Mesenchymal stem cell (in vitro differentiated cells and primary cell): ENCODE measurements around the gene CSTF3.

Experiments used
- DNase-seq: peaks from one replicate; pipeline ENCODE4 v3.0.0-alpha.2; 2013
- H2AFZ ChIP-seq: one replicate; pipeline ENCODE4 v1.6.1; 2013; ENCODE audit warnings: low read depth, mild to moderate bottlenecking, control low read depth, inconsistent platforms, low read length, moderate library complexity
- H2AK5ac ChIP-seq: 2 replicates; pipeline ENCODE4 v1.6.1; 2013; ENCODE audit warnings: low read length, moderate library complexity, mild to moderate bottlenecking, inconsistent platforms; ENCODE audit not compliant: severe bottlenecking
- H2BK120ac ChIP-seq: one replicate; pipeline ENCODE4 v1.6.1; 2013; ENCODE audit warnings: low read depth, mild to moderate bottlenecking, inconsistent platforms, low read length, moderate library complexity
- H2BK12ac ChIP-seq, 2 experiments: one replicate each; pipeline ENCODE4 v1.6.1; 2013; ENCODE audit warnings: inconsistent platforms in 2 of 2, low read length in 2 of 2, mild to moderate bottlenecking in 2 of 2, moderate library complexity in 2 of 2, control low read depth in 1 of 2
- H2BK15ac ChIP-seq: one replicate; pipeline ENCODE4 v1.6.1; 2013; ENCODE audit warnings: mild to moderate bottlenecking, low read depth, inconsistent platforms; ENCODE audit not compliant: poor library complexity, severe bottlenecking
- H2BK5ac ChIP-seq: 2 replicates; pipeline ENCODE4 v1.6.1; 2013; ENCODE audit warnings: low read depth, mild to moderate bottlenecking, low read length, control low read depth, inconsistent platforms; ENCODE audit not compliant: poor library complexity, severe bottlenecking
- H3K14ac ChIP-seq, 2 experiments: one replicate each; pipeline ENCODE4 v1.6.1; 2013; ENCODE audit warnings: inconsistent platforms in 2 of 2, low read length in 2 of 2, control low read depth in 1 of 2, mild to moderate bottlenecking in 1 of 2, moderate library complexity in 1 of 2
- H3K18ac ChIP-seq, 2 experiments: one replicate each; pipeline ENCODE4 v1.6.1; 2013; ENCODE audit warnings: inconsistent platforms in 2 of 2, low read length in 2 of 2, control low read depth in 1 of 2, low read depth in 1 of 2, mild to moderate bottlenecking in 1 of 2
- H3K23ac ChIP-seq, 2 experiments: one replicate each; pipeline ENCODE4 v1.6.1; 2013; ENCODE audit warnings: inconsistent platforms in 2 of 2, low read length in 2 of 2, mild to moderate bottlenecking in 2 of 2, moderate library complexity in 2 of 2, control low read depth in 1 of 2
- H3K27ac ChIP-seq: 2 replicates; pipeline ENCODE4 v1.5.1; 2013; ENCODE audit warnings: mild to moderate bottlenecking, moderate library complexity, low read length, control low read depth, inconsistent platforms; ENCODE audit not compliant: poor library complexity, severe bottlenecking
- H3K27me3 ChIP-seq, 2 experiments: 2 replicates each; pipeline versions ENCODE4 v1.6.1 to v1.7.0; 2013; ENCODE audit warnings: low read length in 2 of 2, mild to moderate bottlenecking in 2 of 2, moderate library complexity in 2 of 2, control low read depth in 1 of 2, inconsistent platforms in 1 of 2; ENCODE audit not compliant: control insufficient read depth in 1 of 2, insufficient read depth in 1 of 2
- H3K36me3 ChIP-seq, 2 experiments: 2 replicates each; pipeline versions ENCODE4 v1.6.1 to v1.7.0; 2013; ENCODE audit warnings: low read length in 2 of 2, control low read depth in 1 of 2, inconsistent platforms in 1 of 2, low read depth in 1 of 2, mild to moderate bottlenecking in 1 of 2; ENCODE audit not compliant: insufficient read depth in 2 of 2, control insufficient read depth in 1 of 2
- H3K4ac ChIP-seq, 2 experiments: one replicate each; pipeline ENCODE4 v1.6.1; 2013; ENCODE audit warnings: inconsistent platforms in 2 of 2, low read length in 2 of 2, mild to moderate bottlenecking in 2 of 2, moderate library complexity in 2 of 2, control low read depth in 1 of 2, low read depth in 1 of 2
- H3K4me1 ChIP-seq: 2 replicates; pipeline ENCODE4 v1.6.1; 2013; ENCODE audit warnings: low read depth, low read length, control low read depth; ENCODE audit not compliant: control insufficient read depth, insufficient read depth
- H3K4me2 ChIP-seq: 2 replicates; pipeline ENCODE4 v1.6.1; 2013; ENCODE audit warnings: low read length, mild to moderate bottlenecking, inconsistent platforms; ENCODE audit not compliant: poor library complexity, severe bottlenecking
- H3K4me3 ChIP-seq, 2 experiments: 2 replicates each; pipeline versions ENCODE4 v1.5.1 to v1.7.0; 2013; ENCODE audit warnings: low read length in 2 of 2, mild to moderate bottlenecking in 2 of 2, control low read depth in 1 of 2, low read depth in 1 of 2; ENCODE audit not compliant: insufficient read depth in 1 of 2
- H3K79me1 ChIP-seq: replicated peaks from 2 replicates; pipeline ENCODE4 v1.6.1; 2013; ENCODE audit warnings: mild to moderate bottlenecking, control low read depth, low read length, inconsistent platforms; ENCODE audit not compliant: poor library complexity, severe bottlenecking
- H3K9ac ChIP-seq: 2 replicates; pipeline ENCODE4 v1.7.0; 2013; ENCODE audit warnings: mild to moderate bottlenecking, low read length, moderate library complexity
- H3K9me3 ChIP-seq: 2 replicates; pipeline ENCODE4 v1.7.0; 2013; ENCODE audit warnings: mild to moderate bottlenecking, low read length; ENCODE audit not compliant: control insufficient read depth
- H4K8ac ChIP-seq: one replicate; pipeline ENCODE4 v1.6.1; 2013; ENCODE audit warnings: inconsistent platforms, mild to moderate bottlenecking, low read length, moderate library complexity
- H4K91ac ChIP-seq: one replicate; pipeline ENCODE4 v1.6.1; 2013; ENCODE audit warnings: mild to moderate bottlenecking, low read length, inconsistent platforms
- WGBS: methylation state at CpG from one replicate; pipeline ENCODE4 v1.1.7; 2013; ENCODE audit warnings: mixed read lengths; 5-methylcytosine and 5-hydroxymethylcytosine counted together

CSTF3 gene

GRCh38 chr11:33187998-33188722 lies 26.9 kb upstream of the CSTF3 start:
- Histone ChIP-seq H3K18ac (no peak overlapping the region), H3K9me3 (no peaks in the 10 kb centered on the region), H3K27ac (no peak overlapping the region), H4K8ac (no peak overlapping the region), H3K4me2 (no peak overlapping the region), H3K27me3 (no peaks in the 10 kb centered on the region), H3K14ac (no peak overlapping the region), H3K23ac (no peak overlapping the region), H2AFZ (no peak overlapping the region), H2BK15ac (no peak overlapping the region), H3K4me1 (no peaks in the 10 kb centered on the region), H3K9ac (no peak overlapping the region), H2BK120ac (no peak overlapping the region), H2AK5ac (no peak overlapping the region), H2BK12ac (no peak overlapping the region), H4K91ac (no peak overlapping the region), H2BK5ac (no peak overlapping the region), H3K36me3 (no peaks in the 10 kb centered on the region), H3K79me1 (no peaks in the 10 kb centered on the region), H3K4me3 (no peak overlapping the region), H3K4ac (no peak overlapping the region)
- DNase-seq, result no peak
- WGBS, result 67% methylated on average over 4 of the region's 8 CpGs

DNA sequence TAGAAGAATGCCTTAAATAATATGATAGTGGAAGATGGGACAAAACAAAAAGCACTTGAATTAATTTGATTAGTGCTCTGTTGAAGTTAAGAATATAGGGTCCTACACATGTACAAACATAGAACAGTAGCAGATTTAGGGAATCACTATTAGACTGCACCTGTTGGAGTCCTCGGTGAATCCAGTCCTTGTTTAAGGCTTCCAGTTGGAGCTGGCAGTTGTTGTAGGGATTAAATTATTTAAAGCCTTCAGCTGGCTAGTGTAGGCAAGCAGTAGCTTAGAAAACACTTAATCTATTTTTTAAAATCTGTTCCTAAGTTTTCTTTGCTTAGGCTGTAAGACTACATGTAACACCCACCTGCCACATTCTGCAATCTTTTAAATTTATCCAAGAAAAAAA lies 24.5 kb upstream of the CSTF3 start:
- Histone ChIP-seq H4K91ac (no peak overlapping the region), H3K23ac (no peak overlapping the region), H3K27ac (no peak overlapping the region), H3K18ac (no peak overlapping the region), H2BK5ac (no peak overlapping the region), H3K14ac (no peak overlapping the region), H3K4ac (no peak overlapping the region), H4K8ac (no peak overlapping the region), H3K9ac (no peak overlapping the region), H3K4me2 (no peak overlapping the region), H3K36me3 (no peaks in the 10 kb centered on the region), H3K9me3 (no peaks in the 10 kb centered on the region), H2AK5ac (no peak overlapping the region), H3K27me3 (no peaks in the 10 kb centered on the region), H2BK120ac (no peak overlapping the region), H2AFZ (no peak overlapping the region), H3K4me1 (no peaks in the 10 kb centered on the region), H3K79me1 (no peaks in the 10 kb centered on the region), H2BK12ac (no peak overlapping the region), H3K4me3 (no peak overlapping the region), H2BK15ac (no peak overlapping the region)
- WGBS, result 80% methylated on average over 1 of the region's 1 CpG
- no peak for DNase-seq

- Histone ChIP-seq H2BK5ac (no peak overlapping the region), H3K14ac (no peak overlapping the region)
- 93% methylated on average over 2 of the region's 3 CpGs for WGBS
Measured at GRCh38 chr11:33182246-33182878, 21.1 kb upstream of the CSTF3 start.

DNA sequence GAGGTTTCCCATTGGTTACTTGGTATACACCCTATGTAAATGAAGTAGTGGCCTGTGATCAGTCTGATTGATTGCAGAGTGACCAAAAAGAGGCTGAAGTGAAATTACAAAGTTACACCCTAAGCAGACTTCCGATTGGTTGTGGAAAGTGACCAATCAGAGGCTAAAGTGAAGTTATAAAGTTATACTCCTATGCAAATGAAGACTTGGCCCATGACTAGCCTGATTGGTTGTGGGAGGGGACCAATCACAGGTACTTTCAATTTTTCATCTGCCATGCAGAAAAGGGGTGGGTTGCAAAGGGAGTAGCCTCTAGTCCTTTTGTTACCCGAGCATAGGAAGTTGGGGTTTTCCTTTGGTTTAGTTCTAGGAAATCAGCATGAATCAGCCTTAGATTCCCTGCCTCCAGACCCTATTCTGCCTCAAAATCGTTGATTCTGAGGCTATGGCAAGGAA lies 18.1 kb upstream of the CSTF3 start:
- no peak overlapping the region for H4K8ac ChIP-seq
- no peaks in the 10 kb centered on the region for H3K9me3 ChIP-seq
- H2BK120ac ChIP-seq, result no peak overlapping the region
- no peak overlapping the region for H3K9ac ChIP-seq
- no peak overlapping the region for H3K18ac ChIP-seq
- 81% methylated on average over 2 of the region's 3 CpGs for WGBS
- H2BK15ac ChIP-seq, result no peak overlapping the region
- H3K14ac ChIP-seq, result no peak overlapping the region
- H4K91ac ChIP-seq, result no peak overlapping the region
- no peaks in the 10 kb centered on the region for H3K36me3 ChIP-seq
- no peak overlapping the region for H2BK12ac ChIP-seq
- no peak overlapping the region for H3K4me3 ChIP-seq
- DNase-seq, result peak; percentile 22
- no peaks in the 10 kb centered on the region for H3K79me1 ChIP-seq
- H3K4ac ChIP-seq, result no peak overlapping the region
- H2AFZ ChIP-seq, result no peak overlapping the region
- H3K4me1 ChIP-seq, result no peaks in the 10 kb centered on the region
- no peak overlapping the region for H3K27ac ChIP-seq
- H2BK5ac ChIP-seq, result no peak overlapping the region
- no peaks in the 10 kb centered on the region for H3K27me3 ChIP-seq
- no peak overlapping the region for H3K4me2 ChIP-seq
- no peak overlapping the region for H3K23ac ChIP-seq
- no peak overlapping the region for H2AK5ac ChIP-seq

More at GRCh38 chr11:33182246-33182878, 21.1 kb upstream of the CSTF3 start:
- Histone ChIP-seq H2BK120ac (no peak overlapping the region), H3K4me3 (no peak overlapping the region), H2BK15ac (no peak overlapping the region), H3K23ac (no peak overlapping the region), H3K4ac (no peak overlapping the region), H3K27me3 (no peaks in the 10 kb centered on the region), H3K4me1 (no peaks in the 10 kb centered on the region), H4K8ac (no peak overlapping the region), H2AK5ac (no peak overlapping the region), H3K18ac (no peak overlapping the region), H2BK12ac (no peak overlapping the region), H3K36me3 (no peaks in the 10 kb centered on the region), H3K9me3 (no peaks in the 10 kb centered on the region), H3K79me1 (no peaks in the 10 kb centered on the region), H4K91ac (no peak overlapping the region), H3K27ac (no peak overlapping the region), H2AFZ (no peak overlapping the region), H3K9ac (no peak overlapping the region), H3K4me2 (peak overlapping the region; percentile 16)
- no peak for DNase-seq
